Bronchial smooth muscle cell (primary cell): ENCODE results near the gene EIF2B4. TPM values are rescaled to one million over a fixed set of nuclear protein-coding genes. Genes with fewer than 3 reads are reported as not detected.

Experiments used
- total RNA-seq: library from RNA; depleted of rRNA; stranded (reverse); fragments of >200 nt; gene quantifications from 2 replicates; pipeline ENCODE4 v1.2.1, GENCODE V29; 2014

EIF2B4 gene
- total RNA-seq = 29.3 and 31.5 TPM in 2 replicates

DNA sequence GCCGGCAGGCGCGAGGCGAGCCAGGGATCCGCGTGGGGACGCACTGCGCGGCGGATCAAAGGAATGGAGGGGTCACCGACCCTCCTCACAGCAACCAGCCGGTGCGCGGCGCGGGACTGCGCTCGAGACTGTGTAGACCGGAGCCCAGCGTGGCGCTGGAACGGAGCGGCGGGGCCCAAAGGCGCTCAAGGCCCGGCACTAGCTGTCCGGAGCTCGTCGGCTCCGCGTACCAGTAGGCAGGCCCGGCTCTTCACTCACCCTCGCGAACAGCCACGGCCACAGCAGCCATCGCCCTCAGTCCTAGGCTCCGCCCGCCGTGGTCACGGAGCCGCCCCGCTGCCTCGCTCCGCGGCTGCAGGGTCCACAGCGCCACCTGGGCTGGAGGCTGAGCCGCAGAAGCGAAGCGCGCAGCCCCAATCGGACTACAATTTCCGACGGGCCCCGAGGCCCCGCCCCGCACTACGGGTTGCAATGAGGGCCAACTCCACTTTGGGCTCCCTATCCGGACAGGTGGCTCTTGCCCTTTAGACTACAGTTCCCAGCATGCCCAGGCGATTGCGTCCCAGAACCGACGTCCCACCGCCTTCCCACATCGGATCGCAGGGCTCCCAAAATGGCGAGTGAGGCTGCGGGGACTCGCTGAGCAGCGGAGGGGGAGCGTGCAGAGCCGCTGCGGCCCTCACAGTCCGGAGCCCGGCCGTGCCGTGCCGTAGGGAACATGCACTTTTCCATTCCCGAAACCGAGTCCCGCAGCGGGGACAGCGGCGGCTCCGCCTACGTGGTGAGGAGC lies at the start of gene EIF2B4, which contains the start of gene SNX17:
TSS of gene EIF2B4 (minus strand) at position 313 of the 790 bp plus-strand sequence. CDS start at position 289, 24 bp downstream.
TSS of gene SNX17 (plus strand) at position 591 of the 790 bp plus-strand sequence. CDS start at position 719, 128 bp downstream.

DNA sequence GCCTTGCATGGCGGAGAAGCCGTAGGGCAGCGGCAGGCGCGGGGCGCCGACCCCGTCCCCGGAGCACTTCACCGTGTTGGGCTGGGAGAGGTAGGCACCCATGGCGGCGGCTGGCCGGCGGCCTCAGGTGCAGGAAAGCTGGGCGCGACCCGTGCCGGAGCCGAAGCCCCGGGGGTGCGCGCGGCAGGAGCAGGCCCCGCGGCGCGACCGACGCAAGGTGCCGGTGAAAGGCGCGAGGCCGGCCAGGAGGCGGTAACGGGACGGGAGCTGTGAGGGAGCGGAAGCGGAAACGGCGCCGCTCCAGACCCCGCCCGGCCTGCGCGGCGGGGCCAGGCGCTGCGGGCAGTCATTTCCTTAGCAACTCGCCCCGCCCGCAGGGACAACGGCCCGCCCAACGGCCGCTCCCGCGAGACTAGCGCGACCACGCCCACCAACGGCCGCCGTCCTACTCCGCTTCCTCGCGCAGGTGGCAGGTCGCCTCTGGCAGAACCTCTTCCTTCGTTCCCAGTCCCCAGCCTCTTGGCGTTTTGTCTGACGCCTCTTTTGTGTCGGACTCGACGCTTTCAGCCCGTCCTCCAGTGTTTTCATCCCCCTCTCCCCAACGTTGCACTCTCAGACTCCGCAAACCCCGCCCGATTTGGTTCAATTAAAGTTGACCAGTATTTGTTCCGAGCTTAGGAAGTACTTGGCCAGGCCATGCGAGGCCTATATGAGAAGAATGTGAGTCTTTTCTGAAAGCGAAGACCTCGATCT lies 39.4 kb upstream of the EIF2B4 start, which contains the start of gene PPM1G:
TSS of gene PPM1G (minus strand) at position 271 of the 753 bp plus-strand sequence. CDS start at position 102, 169 bp downstream.

DNA sequence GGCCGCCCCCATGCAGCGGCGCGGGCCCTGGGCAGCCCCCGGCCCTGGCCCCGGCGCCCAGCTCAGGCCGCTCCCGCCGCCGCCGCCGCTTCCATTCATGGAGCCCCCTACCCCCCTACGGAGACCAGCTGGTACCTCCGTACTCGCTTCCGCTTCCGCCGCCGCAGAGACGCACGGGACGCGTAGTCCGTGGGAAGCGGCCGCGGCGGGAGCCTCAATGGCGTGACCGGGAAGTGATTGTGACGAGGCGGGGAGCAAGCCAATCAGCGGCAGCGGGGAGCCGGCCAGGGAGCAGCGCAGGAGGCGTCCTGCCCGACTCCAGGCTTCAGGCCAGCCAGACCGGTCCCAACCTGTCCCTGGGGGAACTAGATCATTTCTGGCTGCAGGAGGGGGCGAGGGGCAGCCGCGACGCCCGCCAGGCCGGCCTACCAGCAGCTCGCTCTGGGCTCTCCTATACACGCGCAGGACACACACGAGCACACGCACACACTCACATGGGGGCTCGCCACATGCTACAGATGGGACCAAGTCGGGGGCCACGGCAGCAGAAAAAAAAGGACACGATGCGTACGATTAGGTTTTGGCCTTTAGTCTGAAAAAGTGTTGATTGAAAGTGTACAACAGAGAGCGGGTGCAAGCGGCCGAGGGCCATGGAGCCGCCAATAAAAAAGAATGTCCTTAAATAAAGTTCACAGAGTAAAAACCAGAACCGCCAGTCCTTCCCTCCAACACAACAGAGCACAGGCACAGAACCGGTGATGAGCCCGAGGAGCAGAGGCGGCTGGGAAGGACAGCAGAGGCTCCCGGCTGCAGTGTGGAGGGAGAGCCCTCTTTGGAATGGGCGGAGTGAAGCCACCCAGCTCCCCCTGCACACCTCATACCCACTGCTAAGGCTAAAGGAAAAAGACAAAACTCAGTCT lies 10.7 kb upstream of the EIF2B4 start, which contains the start of gene ZNF513:
TSS of gene ZNF513 (minus strand) at position 109 of the 920 bp plus-strand sequence. CDS start 208 bp downstream, outside the sequence.

DNA sequence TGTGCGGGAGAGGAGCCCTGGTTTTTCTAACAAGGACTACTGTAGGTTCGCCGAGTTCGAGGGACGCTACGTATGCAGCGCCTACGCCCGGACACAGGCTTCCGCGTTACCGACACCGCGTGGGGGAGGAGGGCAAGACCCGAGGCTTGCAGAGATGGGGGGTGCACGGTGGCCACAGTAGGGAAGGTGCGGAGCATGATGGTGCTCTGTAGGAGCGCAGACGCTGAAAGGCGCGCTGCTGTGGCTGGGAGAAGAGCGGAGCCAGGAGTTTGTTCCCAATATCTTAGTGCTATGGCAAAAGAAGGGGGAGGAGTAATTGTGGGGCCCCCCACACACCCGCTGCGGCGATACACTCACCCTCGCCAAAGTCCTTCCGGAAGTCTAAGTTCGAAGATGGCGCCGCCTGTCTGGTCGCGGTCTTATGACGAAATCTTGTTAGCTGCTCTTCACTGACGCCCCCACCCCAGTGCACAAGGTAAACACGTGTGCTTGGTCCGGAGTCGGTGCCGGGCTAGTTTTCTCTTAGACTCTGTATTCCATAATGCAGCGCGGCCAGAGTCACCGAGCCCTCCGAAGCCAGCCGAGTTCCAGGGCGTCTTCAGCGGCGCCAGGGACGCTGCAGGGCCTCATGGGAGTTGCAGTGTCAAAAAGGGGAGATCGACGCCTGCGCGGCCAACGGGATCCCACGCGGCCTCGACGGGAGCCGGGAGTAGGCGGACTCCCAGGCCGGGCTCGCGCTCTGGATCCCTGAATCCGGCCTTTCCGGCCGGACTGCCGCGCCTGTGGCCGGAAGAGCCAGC lies 13.6 kb downstream of the EIF2B4 start, which contains the start of gene GTF3C2:
TSS of gene GTF3C2 (minus strand) at position 383 of the 800 bp plus-strand sequence. CDS start 13,210 bp downstream, outside the sequence.

DNA sequence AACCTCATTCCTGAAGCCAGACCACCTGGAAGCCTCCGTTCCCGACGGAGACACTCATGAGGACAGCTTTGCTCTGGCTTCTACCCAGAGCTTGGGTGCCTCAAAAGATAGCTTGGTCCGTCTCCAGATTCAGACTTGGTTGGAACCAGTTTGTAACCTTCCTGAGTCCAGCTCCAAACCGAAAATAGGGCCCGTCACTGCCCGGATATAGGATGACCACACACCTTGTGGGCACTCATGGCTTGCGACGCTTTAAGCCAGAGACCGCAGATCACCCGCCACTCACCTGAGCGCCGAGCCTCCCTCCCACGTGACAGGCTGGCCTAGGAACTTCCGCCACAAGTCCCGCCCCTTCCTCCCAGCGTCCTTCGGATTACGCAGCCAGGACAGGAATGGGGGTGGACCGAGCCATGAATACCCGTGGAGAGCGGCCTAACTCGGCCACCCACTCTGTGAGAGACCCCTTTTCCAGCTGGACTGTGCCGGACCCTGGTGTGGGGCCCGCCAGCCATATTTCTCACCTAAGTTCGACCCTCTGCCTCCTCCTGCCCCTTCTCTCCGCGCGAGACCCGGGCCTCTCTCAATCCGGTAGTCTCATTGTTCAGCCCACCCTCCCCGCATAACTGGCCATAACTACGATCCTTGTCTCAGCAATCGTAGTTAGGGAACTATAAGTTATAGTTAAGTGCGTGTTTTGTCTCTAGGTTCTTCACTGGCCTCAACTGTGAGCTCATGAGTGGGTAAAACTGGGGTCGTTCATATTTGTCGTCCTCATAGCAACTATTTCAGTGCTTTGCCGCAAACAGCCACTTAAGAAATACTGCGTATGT lies 47.2 kb downstream of the EIF2B4 start, which contains the start of gene MPV17:
TSS of gene MPV17 (minus strand) at position 332 of the 830 bp plus-strand sequence. CDS start 580 bp downstream, outside the sequence.

Other genes with a start within 250 kb of the EIF2B4 start
- gene ABHD1, start 246.5 kb downstream of the EIF2B4 start, total RNA-seq = 0.16 TPM in 1 of 2 replicates, not detected in the other
- 40.7 TPM in 2 replicates for gene PREB, start 235.7 kb downstream of the EIF2B4 start, total RNA-seq
- gene PRR30, start 230.9 kb downstream of the EIF2B4 start, total RNA-seq = not detected in 2 replicates
- not detected in 2 replicates for gene TCF23, start 221.3 kb downstream of the EIF2B4 start, total RNA-seq
- 241 and 261 TPM in 2 replicates for gene ATRAID, start 158.3 kb downstream of the EIF2B4 start, total RNA-seq
- gene SLC5A6, start 158.1 kb downstream of the EIF2B4 start, total RNA-seq = 6.6 and 9.1 TPM in 2 replicates
- 21.9 and 22.9 TPM in 2 replicates for gene CAD, start 153.0 kb downstream of the EIF2B4 start, total RNA-seq
- not detected in 2 replicates for gene SLC30A3, start 107.3 kb downstream of the EIF2B4 start, total RNA-seq
- not detected in 2 replicates for gene DNAJC5G, start 94.9 kb downstream of the EIF2B4 start, total RNA-seq
- 0.09 TPM in 1 of 2 replicates, not detected in the other for gene TRIM54, start 87.9 kb downstream of the EIF2B4 start, total RNA-seq
- gene UCN, start 61.9 kb downstream of the EIF2B4 start, total RNA-seq = 0.16 and 0.26 TPM in 2 replicates
- 73.6 and 79.1 TPM in 2 replicates for gene MPV17, start 47.2 kb downstream of the EIF2B4 start, total RNA-seq
- 13.7 and 23.5 TPM in 2 replicates for gene GTF3C2, start 13.6 kb downstream of the EIF2B4 start, total RNA-seq
- gene SNX17, start 278 bp upstream of the EIF2B4 start, total RNA-seq = 121 and 127 TPM in 2 replicates
- 5.3 and 6.6 TPM in 2 replicates for gene ZNF513, start 10.4 kb upstream of the EIF2B4 start, total RNA-seq
- 80.7 and 83.5 TPM in 2 replicates for gene PPM1G, start 39.3 kb upstream of the EIF2B4 start, total RNA-seq
- gene NRBP1, start 58.3 kb upstream of the EIF2B4 start, total RNA-seq = 90.0 and 94.5 TPM in 2 replicates
- 0.26 and 0.47 TPM in 2 replicates for gene KRTCAP3, start 72.0 kb upstream of the EIF2B4 start, total RNA-seq
- gene IFT172, start 119.4 kb upstream of the EIF2B4 start, total RNA-seq = 32.3 and 51.1 TPM in 2 replicates
- gene FNDC4, start 124.9 kb upstream of the EIF2B4 start, total RNA-seq = 15.2 and 19.4 TPM in 2 replicates
- gene GCKR, start 126.5 kb upstream of the EIF2B4 start, total RNA-seq = 0.16 TPM in 1 of 2 replicates, not detected in the other
- gene ZNF512, start 212.7 kb upstream of the EIF2B4 start, total RNA-seq = 16.1 and 16.8 TPM in 2 replicates